CD4-positive, alpha-beta T cell treated with Interleukin-17A for 4 hours (primary cell): ENCODE data around the gene BIN2.
A peak's percentile ranks its signal among the peaks of the same experiment; 100 is the strongest.
"Not testable (repeated sequence)": the region's sequence is repeated elsewhere in the genome, so short reads cannot be mapped to it uniquely, and the experiment has no call there.

Source experiments
- DNase-seq: peaks from one replicate; pipeline ENCODE4 v3.0.0-alpha.2; 2020; ENCODE audit warnings: mixed read lengths

BIN2 gene

GRCh38 chr12:51307655-51308593 is 16.1 kb downstream of the BIN2 start:
- no peak for DNase-seq

- DNase-seq, result no peak
These were observed 17.5 kb downstream of the BIN2 start for GRCh38 chr12:51306507-51306906.

- not testable (repeated sequence) for DNase-seq
These were observed 23.2 kb downstream of the BIN2 start for GRCh38 chr12:51300768-51301167.

GRCh38 chr12:51295651-51296050 is 28.3 kb downstream of the BIN2 start:
- no peak for DNase-seq

GRCh38 chr12:51294097-51294496 is 29.9 kb downstream of the BIN2 start:
- not testable (repeated sequence) for DNase-seq

- DNase-seq, result no peak
These were observed 30.3 kb downstream of the BIN2 start for GRCh38 chr12:51293696-51294095.

GRCh38 chr12:51291603-51292513 is 32.1 kb downstream of the BIN2 start:
- DNase-seq, result peak; percentile 17

GRCh38 chr12:51285843-51286242 is 38.1 kb downstream of the BIN2 start:
- no peak for DNase-seq

- DNase-seq, result no peak
These were observed 42.6 kb downstream of the BIN2 start for GRCh38 chr12:51281202-51281924.

GRCh38 chr12:51275088-51275487 is 48.9 kb downstream of the BIN2 start:
- no peak for DNase-seq

GRCh38 chr12:51272810-51273209 is 51.2 kb downstream of the BIN2 start:
- DNase-seq, result not testable (repeated sequence)

- DNase-seq, result peak; percentile 7
These were observed 52.9 kb downstream of the BIN2 start for GRCh38 chr12:51270951-51271518.

- peak; percentile 62 for DNase-seq
These were observed 53.7 kb downstream of the BIN2 start, which contains the start of gene SMAGP for GRCh38 chr12:51270067-51270950. SMAGP (minus strand) TSS chr12:51270415; CDS start chr12:51269278, 1,137 bp downstream.

- DNase-seq, result peak; percentile 79
These were observed 54.6 kb downstream of the BIN2 start for GRCh38 chr12:51269174-51270066.

- no peak for DNase-seq
These were observed 59.0 kb downstream of the BIN2 start for GRCh38 chr12:51265024-51265423.

GRCh38 chr12:51264297-51264696 is 59.7 kb downstream of the BIN2 start:
- no peak for DNase-seq

GRCh38 chr12:51263341-51263740 is 60.6 kb downstream of the BIN2 start:
- no peak for DNase-seq

GRCh38 chr12:51262758-51263177 is 61.2 kb downstream of the BIN2 start:
- DNase-seq, result peak; percentile 48

GRCh38 chr12:51259600-51259999 is 64.4 kb downstream of the BIN2 start:
- DNase-seq, result not testable (repeated sequence)

GRCh38 chr12:51254536-51254935 is 69.4 kb downstream of the BIN2 start:
- DNase-seq, result no peak
